Adrenal gland (tissue), 12 donors: Measurements from ENCODE around the gene ZNF790. TPM values are rescaled to one million over a fixed set of nuclear protein-coding genes. Genes with fewer than 3 reads are reported as not detected.

Source experiments
- DNase-seq, 7 donors: peaks; one replicate each; pipeline ENCODE4 v3.0.0-alpha.2; 2019 to 2020
- H3K27ac ChIP-seq, 5 donors: fragments of 200-600 bp; sonication (generic) in 4 of 5; 1 replicate in 3 of 5; 2 replicates in 2 of 5; pipeline versions ENCODE4 v1.5.1 to v1.8.0; 2016 to 2020; ENCODE audit warnings: mild to moderate bottlenecking in 1 of 5
- H3K27me3 ChIP-seq: fragments of 200-600 bp; 2 replicates; pipeline ENCODE4 v1.8.0; 2021
- H3K36me3 ChIP-seq, 2 donors: fragments of 200-600 bp; replicated peaks in 1 of 2; 1 replicate in 1 of 2; 2 replicates in 1 of 2; pipeline versions ENCODE4 v1.5.1 to v1.8.0; 2018 to 2022
- H3K4me1 ChIP-seq, 2 donors: fragments of 200-600 bp; replicated peaks in 1 of 2; 1 replicate in 1 of 2; 2 replicates in 1 of 2; pipeline versions ENCODE4 v1.5.1 to v1.8.0; 2018 to 2021
- H3K4me3 ChIP-seq, 4 donors: fragments of 200-600 bp; sonication (generic) in 3 of 4; one replicate each; pipeline ENCODE4 v1.5.1; 2016 to 2018
- H3K9me3 ChIP-seq, 3 donors: fragments of 200-600 bp; sonication (generic) in 1 of 3; replicated peaks in 1 of 3; 1 replicate in 2 of 3; 2 replicates in 1 of 3; pipeline versions ENCODE4 v1.5.1 to v1.8.0; 2016 to 2021
- CTCF ChIP-seq, 6 experiments: fragments of 450-650 bp in 4 of 6; fragments of 200-600 bp in 2 of 6; sonication (generic) in 1 of 6; IDR thresholded peaks; 1 replicate in 5 of 6; 2 replicates in 1 of 6; pipeline versions ENCODE4 v1.5.1 to v1.8.0; 2016 to 2021; ENCODE audit warnings: antibody characterized with exemption in 6 of 6, mild to moderate bottlenecking in 2 of 6, moderate library complexity in 1 of 6
- POLR2A ChIP-seq, 2 donors: fragments of 450-650 bp; IDR thresholded peaks; one replicate each; pipeline ENCODE4 v1.6.1; 2017; ENCODE audit warnings: antibody characterized with exemption in 2 of 2, mild to moderate bottlenecking in 2 of 2, moderate library complexity in 1 of 2
- WGBS, 4 donors: extraction: QIAGEN DNeasy Blood & Tissue Kit in 2 of 4; methylation state at CpG; one replicate each; pipeline versions ENCODE4 v1.1.5 to v1.1.7; 2013 to 2017; 5-methylcytosine and 5-hydroxymethylcytosine counted together
- intact Hi-C, 2 donors: fragments of 100-400 bp; cut with DNase I; formaldehyde crosslinking; loops; one replicate each; pipeline versions ENCODE4 v1.14.1 to v1.15.0; 2022 to 2023
- polyA plus RNA-seq, 3 donors: library from polyadenylated mRNA; stranded (reverse); fragments of 200-250 nt in 2 of 3; fragments of 350-450 nt in 1 of 3; fragmentation: Illumina TruSeq in 1 of 3; extraction: RNeasy Lipid Tissue Mini Kit (QIAGEN cat#74804) in 1 of 3; gene quantifications; one replicate each; pipeline ENCODE4 v1.2.3, GENCODE V29; 2013 to 2014
- total RNA-seq, 9 donors: library from RNA; depleted of rRNA in 4 of 9; stranded (reverse); fragments of >200 nt in 4 of 9; fragments of 120-200 nt in 1 of 9; fragmentation: NEBNext Ultra II Directional in 1 of 9; extraction: Animal tissue kit (Norgen Biotek cat#: 25700) in 1 of 9; gene quantifications; one replicate each; pipeline versions ENCODE4 v1.1.0 to v1.2.4, GENCODE V29; 2013 to 2023
- donor health status: healthy with polysubstance abuse.
- donor health status: Bipolar disorder and iron deficiency.
- donor health status: DM: yes; HTN: yes; CAD: no.
- donor health status: DM: no; HTN: no; CAD: no.
- donor health status: DM: no; HTN: no; CAD: no.
- donor health status: DM: yes; HTN: yes; CAD: no.

The ZNF790 gene
- total and polyA plus RNA-seq, 12 donors, result 2.7 to 21.9 (median 8.7) TPM

- DNase-seq, result no peak
- no peak for TF ChIP-seq CTCF (IDR thresholded peaks at IDR 0.05)
- no peak for TF ChIP-seq POLR2A (IDR thresholded peaks at IDR 0.05)
- Histone ChIP-seq H3K9me3 (peaks cover 0 to 9% (median 4%) of the 10 kb centered on the region in 3 donors), H3K4me1 (peaks cover 0 to 15% of the 10 kb centered on the region in 2 donors), H3K27ac (peak overlapping the region in 4 of 5 donors; percentile 78 to 96 (median 86)), H3K4me3 (peak overlapping the region; percentile 66 to 78 (median 75)), H3K36me3 (no peaks in the 10 kb centered on the region), H3K27me3 (no peaks in the 10 kb centered on the region)
- intact Hi-C loops, result no loop called here
- WGBS, 4 donors, result 4 to 20% (median 9%) methylated on average over 2 to 12 of the region's 12 CpGs
Measured at GRCh38 chr19:36838784-36839324, 667 bp upstream of the ZNF790 start.

- TF ChIP-seq CTCF (IDR thresholded peaks at IDR 0.05) (no peak), POLR2A (IDR thresholded peaks at IDR 0.05) (no peak)
- H3K36me3 ChIP-seq, result peaks cover 0 to 2% of the 10 kb centered on the region in 2 donors
- DNase-seq, result peak in 3 of 7 donors; percentile 19 to 33 (median 23)
- intact Hi-C loops, result no loop called here
- peak overlapping the region in 3 of 4 donors; percentile 66 to 78 (median 73) for H3K4me3 ChIP-seq
- no peaks in the 10 kb centered on the region for H3K27me3 ChIP-seq
- H3K4me1 ChIP-seq, result peaks cover 0 to 15% of the 10 kb centered on the region in 2 donors
- peak overlapping the region in 4 of 5 donors; percentile 78 to 96 (median 86) for H3K27ac ChIP-seq
- WGBS, 4 donors, result 26 to 35% (median 31%) methylated on average over 8 of the region's 8 CpGs
- H3K9me3 ChIP-seq, result peaks cover 4 to 24% (median 5%) of the 10 kb centered on the region in 3 donors
Measured at GRCh38 chr19:36837176-36837905, 846 bp downstream of the ZNF790 start.

- 97 to 100% (median 99%) methylated on average over 2 of the region's 2 CpGs for WGBS, 4 donors
- TF ChIP-seq CTCF (IDR thresholded peaks at IDR 0.05) (no peak), POLR2A (IDR thresholded peaks at IDR 0.05) (no peak)
- intact Hi-C loops, result no loop called here
- no peak for DNase-seq
- Histone ChIP-seq H3K27ac (no peak overlapping the region), H3K4me3 (no peak overlapping the region), H3K4me1 (peaks cover 0 to 7% of the 10 kb centered on the region in 2 donors), H3K36me3 (peaks cover 0 to 4% of the 10 kb centered on the region in 2 donors), H3K9me3 (peaks cover 4 to 64% (median 31%) of the 10 kb centered on the region in 3 donors), H3K27me3 (no peaks in the 10 kb centered on the region)
Measured at GRCh38 chr19:36833430-36833829, 4.8 kb downstream of the ZNF790 start.

- no peak for DNase-seq
- no peak overlapping the region for H3K27ac ChIP-seq
- peak overlapping the region in 1 of 4 donors; percentile 15 for H3K4me3 ChIP-seq
- WGBS, 4 donors, result 94 to 98% (median 97%) methylated on average over 5 of the region's 5 CpGs
- H3K4me1 ChIP-seq, result no peaks in the 10 kb centered on the region
- H3K36me3 ChIP-seq, result peaks cover 0 to 14% of the 10 kb centered on the region in 2 donors
- no peak for TF ChIP-seq POLR2A (IDR thresholded peaks at IDR 0.05)
- no peak for TF ChIP-seq CTCF (IDR thresholded peaks at IDR 0.05)
- intact Hi-C loops, result no loop called here
- H3K9me3 ChIP-seq, result peaks cover 3 to 98% (median 38%) of the 10 kb centered on the region in 3 donors
- no peaks in the 10 kb centered on the region for H3K27me3 ChIP-seq
Measured at GRCh38 chr19:36821758-36822157, 16.4 kb downstream of the ZNF790 start.
